Measurements from ENCODE around the gene NUDT3.
A peak's percentile ranks its signal among the peaks of the same experiment; 100 is the strongest.

NUDT3 gene

DNA sequence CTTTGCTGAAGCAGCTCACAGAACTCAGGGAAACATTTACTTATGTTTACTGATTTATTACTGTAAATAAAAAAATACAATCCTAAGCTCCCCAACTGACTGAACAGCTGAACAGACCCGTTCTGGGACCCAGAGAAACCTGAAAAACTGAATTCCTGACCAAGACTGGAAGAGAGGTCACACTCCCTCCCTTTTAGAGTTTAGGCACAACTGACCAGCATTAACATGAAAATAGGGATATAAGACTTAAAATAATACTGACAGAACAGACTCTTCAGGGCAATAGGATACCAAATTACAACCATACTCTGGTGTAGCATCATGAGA is 45.1 kb upstream of the NUDT3 start:
- H3K27me3 ChIP-seq (ENCODE audit: insufficient read depth, low read depth) = no peaks in the 10 kb centered on the region
- no peak overlapping the region for H3K4me2 ChIP-seq
- H3K36me3 ChIP-seq (ENCODE audit: insufficient read depth) = no peaks in the 10 kb centered on the region
- H4K20me1 ChIP-seq (ENCODE audit: insufficient read depth) = no peaks in the 10 kb centered on the region
- H3K9ac ChIP-seq = no peak overlapping the region
- H3K4me3 ChIP-seq (IDR thresholded peaks at IDR 0.05; ENCODE audit: insufficient read depth, low read depth, low read length) = no peak overlapping the region
- peaks cover 7% of the 10 kb centered on the region for H3K4me1 ChIP-seq (ENCODE audit: low read depth, poor library complexity, severe bottlenecking)
- no peaks in the 10 kb centered on the region for H3K79me2 ChIP-seq (ENCODE audit: insufficient read depth, low read depth)
- TF ChIP-seq, protein P1, sequence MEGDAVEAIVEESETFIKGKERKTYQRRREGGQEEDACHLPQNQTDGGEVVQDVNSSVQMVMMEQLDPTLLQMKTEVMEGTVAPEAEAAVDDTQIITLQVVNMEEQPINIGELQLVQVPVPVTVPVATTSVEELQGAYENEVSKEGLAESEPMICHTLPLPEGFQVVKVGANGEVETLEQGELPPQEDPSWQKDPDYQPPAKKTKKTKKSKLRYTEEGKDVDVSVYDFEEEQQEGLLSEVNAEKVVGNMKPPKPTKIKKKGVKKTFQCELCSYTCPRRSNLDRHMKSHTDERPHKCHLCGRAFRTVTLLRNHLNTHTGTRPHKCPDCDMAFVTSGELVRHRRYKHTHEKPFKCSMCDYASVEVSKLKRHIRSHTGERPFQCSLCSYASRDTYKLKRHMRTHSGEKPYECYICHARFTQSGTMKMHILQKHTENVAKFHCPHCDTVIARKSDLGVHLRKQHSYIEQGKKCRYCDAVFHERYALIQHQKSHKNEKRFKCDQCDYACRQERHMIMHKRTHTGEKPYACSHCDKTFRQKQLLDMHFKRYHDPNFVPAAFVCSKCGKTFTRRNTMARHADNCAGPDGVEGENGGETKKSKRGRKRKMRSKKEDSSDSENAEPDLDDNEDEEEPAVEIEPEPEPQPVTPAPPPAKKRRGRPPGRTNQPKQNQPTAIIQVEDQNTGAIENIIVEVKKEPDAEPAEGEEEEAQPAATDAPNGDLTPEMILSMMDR (conservative IDR thresholded peaks at IDR 0.05; ENCODE audit: low read depth, low read length) = no peak
- H2AFZ ChIP-seq (ENCODE audit: low read depth) = no peak overlapping the region
- no peak overlapping the region for H3K27ac ChIP-seq

DNA sequence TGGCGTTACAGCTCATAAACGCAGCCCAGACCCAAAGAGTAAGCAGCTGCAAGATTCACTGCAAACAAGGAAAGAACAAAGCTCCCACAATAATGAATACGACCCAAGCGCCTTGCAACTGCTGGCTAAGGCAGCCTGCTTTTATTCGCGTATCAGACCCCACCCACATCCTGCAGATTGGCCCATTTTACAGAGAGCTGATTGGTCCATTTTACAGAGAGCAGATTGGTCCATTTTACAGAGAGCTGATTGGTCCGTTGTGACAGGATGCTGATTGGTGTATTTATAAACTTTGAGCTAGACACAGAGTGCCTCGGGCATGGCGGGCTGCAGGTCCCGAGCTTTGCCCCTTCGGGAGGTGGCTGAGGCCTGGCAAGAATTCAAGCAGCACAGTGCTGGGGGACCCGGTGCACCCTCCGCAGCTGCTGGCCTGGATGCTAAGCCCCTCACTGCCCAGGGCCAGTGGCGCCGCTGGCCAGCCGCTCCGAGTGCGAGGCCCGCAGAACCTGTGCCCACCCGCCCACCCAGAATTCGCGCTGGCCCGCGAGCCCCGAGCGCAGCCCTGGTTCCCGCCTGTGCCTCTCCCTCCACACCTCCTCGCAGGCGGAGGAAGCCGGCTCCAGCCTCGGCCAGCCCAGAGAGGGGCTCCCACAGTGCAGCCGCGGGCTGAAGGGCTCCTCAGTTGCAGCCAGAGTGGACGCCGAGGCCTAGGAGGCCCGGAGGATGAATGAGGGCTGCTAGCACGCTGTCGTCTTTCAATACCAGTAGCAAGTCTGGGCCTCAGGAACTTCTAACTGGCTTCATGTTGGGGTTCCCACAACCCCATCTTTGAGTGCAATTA is 44.6 kb upstream of the NUDT3 start:
- Histone ChIP-seq H3K4me1 (ENCODE audit: low read depth, poor library complexity, severe bottlenecking) (peaks cover 7% of the 10 kb centered on the region), H4K20me1 (ENCODE audit: insufficient read depth) (no peaks in the 10 kb centered on the region), H2AFZ (ENCODE audit: low read depth) (no peak overlapping the region), H3K4me3 (IDR thresholded peaks at IDR 0.05; ENCODE audit: insufficient read depth, low read depth, low read length) (no peak overlapping the region), H3K4me2 (no peak overlapping the region), H3K79me2 (ENCODE audit: insufficient read depth, low read depth) (no peaks in the 10 kb centered on the region), H3K36me3 (ENCODE audit: insufficient read depth) (no peaks in the 10 kb centered on the region), H3K27ac (no peak overlapping the region), H3K9ac (no peak overlapping the region), H3K27me3 (ENCODE audit: insufficient read depth, low read depth) (no peaks in the 10 kb centered on the region)
- TF ChIP-seq, protein P1 (conservative IDR thresholded peaks at IDR 0.05; ENCODE audit: low read depth, low read length) = no peak

DNA sequence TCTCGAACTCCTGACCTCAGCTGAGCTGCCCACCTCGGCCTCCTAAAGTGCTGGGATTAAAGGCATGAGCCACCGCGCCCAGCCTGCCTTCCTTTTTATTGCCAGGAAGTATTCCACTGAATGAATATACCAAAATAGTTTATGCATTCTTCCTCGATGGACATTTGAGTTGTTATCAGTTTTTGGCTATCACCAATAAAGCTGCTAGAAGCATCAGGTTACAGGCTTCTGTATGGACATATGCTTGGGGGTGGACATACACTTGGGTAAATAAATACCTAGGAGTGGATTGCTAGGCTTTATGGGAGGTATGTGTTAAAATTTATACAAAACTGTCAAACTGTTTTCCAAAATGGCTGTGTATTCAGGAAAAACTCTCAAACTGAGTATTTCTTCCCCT is 43.4 kb upstream of the NUDT3 start:
- H3K4me2 ChIP-seq = no peak overlapping the region
- H3K9ac ChIP-seq = no peak overlapping the region
- no peak overlapping the region for H3K27ac ChIP-seq
- no peak overlapping the region for H3K4me3 ChIP-seq (IDR thresholded peaks at IDR 0.05; ENCODE audit: insufficient read depth, low read depth, low read length)
- H4K20me1 ChIP-seq (ENCODE audit: insufficient read depth) = no peaks in the 10 kb centered on the region
- H3K27me3 ChIP-seq (ENCODE audit: insufficient read depth, low read depth) = no peaks in the 10 kb centered on the region
- H3K36me3 ChIP-seq (ENCODE audit: insufficient read depth) = no peaks in the 10 kb centered on the region
- TF ChIP-seq, protein P1 (conservative IDR thresholded peaks at IDR 0.05; ENCODE audit: low read depth, low read length) = no peak
- no peaks in the 10 kb centered on the region for H3K79me2 ChIP-seq (ENCODE audit: insufficient read depth, low read depth)
- H3K4me1 ChIP-seq (ENCODE audit: low read depth, poor library complexity, severe bottlenecking) = no peaks in the 10 kb centered on the region
- no peak overlapping the region for H2AFZ ChIP-seq (ENCODE audit: low read depth)

GRCh38 chr6:34425498-34426410 is 33.3 kb upstream of the NUDT3 start, which contains the start of gene RPS10:
TSS of gene RPS10 (minus strand) at chr6:34426069. CDS start at chr6:34425221, 848 bp downstream.
- Histone ChIP-seq H4K20me1 (ENCODE audit: insufficient read depth) (no peaks in the 10 kb centered on the region), H3K4me3 (IDR thresholded peaks at IDR 0.05; ENCODE audit: insufficient read depth, low read depth, low read length) (no peak within 1 kb of the TSS), H2AFZ (ENCODE audit: low read depth) (peak within 1 kb of the TSS; percentile 96), H3K36me3 (ENCODE audit: insufficient read depth) (peaks cover 26% of the 10 kb centered on the region; the same call in 1 of the 2 replicates), H3K27me3 (ENCODE audit: insufficient read depth, low read depth) (no peaks in the 10 kb centered on the region), H3K4me1 (ENCODE audit: low read depth, poor library complexity, severe bottlenecking) (peaks cover 38% of the 10 kb centered on the region), H3K79me2 (ENCODE audit: insufficient read depth, low read depth) (peaks cover 49% of the 10 kb centered on the region), H3K27ac (peak within 1 kb of the TSS; percentile 80), H3K9ac (peak within 1 kb of the TSS; percentile 99), H3K4me2 (peak within 1 kb of the TSS; percentile 89)
- TF ChIP-seq, protein P1 (conservative IDR thresholded peaks at IDR 0.05; ENCODE audit: low read depth, low read length) = no peak
